Colonic mucosa (tissue), 4 donors: ENCODE results near the gene SPATA13. TPM values are rescaled to one million over a fixed set of nuclear protein-coding genes. Genes with fewer than 3 reads are reported as not detected.

Source experiments
- DNase-seq: peaks from one replicate; pipeline ENCODE4 v3.0.0-alpha.2; 2020
- H3K27ac ChIP-seq: fragments of 200-600 bp; one replicate; pipeline ENCODE4 v1.8.0; 2021
- H3K27me3 ChIP-seq: fragments of 200-600 bp; one replicate; pipeline ENCODE4 v1.8.0; 2021
- H3K36me3 ChIP-seq: fragments of 200-600 bp; one replicate; pipeline ENCODE4 v1.8.0; 2021
- H3K4me1 ChIP-seq: fragments of 200-600 bp; one replicate; pipeline ENCODE4 v1.8.0; 2021; ENCODE audit warnings: mild to moderate bottlenecking
- H3K4me3 ChIP-seq: fragments of 200-600 bp; one replicate; pipeline ENCODE4 v1.8.0; 2021
- H3K9ac ChIP-seq, 2 donors: one replicate each; pipeline ENCODE4 v1.7.0; 2013; ENCODE audit warnings: control low read depth in 2 of 2, low read depth in 2 of 2, low read length in 2 of 2
- H3K9me3 ChIP-seq: fragments of 200-600 bp; one replicate; pipeline ENCODE4 v1.8.0; 2021
- CTCF ChIP-seq: fragments of 200-600 bp; IDR thresholded peaks from one replicate; pipeline ENCODE4 v1.8.0; 2022; ENCODE audit warnings: antibody characterized with exemption, mild to moderate bottlenecking
- intact Hi-C: fragments of 100-400 bp; cut with DNase I; formaldehyde crosslinking; loops from one replicate; pipeline ENCODE4 v1.14.1; 2022
- total RNA-seq, 2 donors: library from RNA; stranded (reverse); fragmentation: NEBNext Ultra II Directional in 1 of 2; extraction: Animal tissue kit (Norgen Biotek cat#: 25700) in 1 of 2; gene quantifications; one replicate each; pipeline ENCODE4 v1.2.1, GENCODE V29; 2021
- donor health status: healthy.
- donor health status: DM: no; HTN: no; CAD: no.
- donor health status: DM: no; HTN: no; CAD: no.

The SPATA13 gene
- total RNA-seq, 2 donors from 2014 or later = 41.5 to 43.8 TPM

GRCh38 chr13:24151864-24152263 lies 8.7 kb upstream of the SPATA13 start:
- no peak overlapping the region for H3K9ac ChIP-seq
- intact Hi-C loops = no loop called here
- no peaks in the 10 kb centered on the region for H3K27me3 ChIP-seq
- no peak for TF ChIP-seq CTCF
- H3K4me1 ChIP-seq = no peaks in the 10 kb centered on the region
- no peaks in the 10 kb centered on the region for H3K9me3 ChIP-seq
- DNase-seq = no peak
- no peak overlapping the region for H3K27ac ChIP-seq
- H3K4me3 ChIP-seq = no peak overlapping the region
- H3K36me3 ChIP-seq = no peaks in the 10 kb centered on the region

- no peaks in the 10 kb centered on the region for H3K27me3 ChIP-seq
- no peak overlapping the region for H3K9ac ChIP-seq
- no peak for TF ChIP-seq CTCF
Observed at GRCh38 chr13:24152292-24153214, 8.0 kb upstream of the SPATA13 start.

GRCh38 chr13:24153347-24153746 lies 7.2 kb upstream of the SPATA13 start:
- Histone ChIP-seq H3K4me3 (no peak overlapping the region), H3K9ac (no peak overlapping the region), H3K27ac (peak overlapping the region; percentile 34), H3K4me1 (no peaks in the 10 kb centered on the region), H3K36me3 (no peaks in the 10 kb centered on the region), H3K27me3 (no peaks in the 10 kb centered on the region), H3K9me3 (no peaks in the 10 kb centered on the region)
- no peak for DNase-seq
- no peak for TF ChIP-seq CTCF
- intact Hi-C loops = no loop called here

More at GRCh38 chr13:24152292-24153214, 8.0 kb upstream of the SPATA13 start:
- Histone ChIP-seq H3K36me3 (no peaks in the 10 kb centered on the region), H3K9me3 (no peaks in the 10 kb centered on the region), H3K4me1 (no peaks in the 10 kb centered on the region), H3K4me3 (no peak overlapping the region), H3K27ac (no peak overlapping the region)
- intact Hi-C loops = no loop called here
- DNase-seq = no peak

GRCh38 chr13:24153979-24154701 lies 6.4 kb upstream of the SPATA13 start:
- Histone ChIP-seq H3K4me1 (no peaks in the 10 kb centered on the region), H3K27me3 (no peaks in the 10 kb centered on the region), H3K36me3 (no peaks in the 10 kb centered on the region), H3K9ac (no peak overlapping the region), H3K27ac (peak overlapping the region; percentile 34), H3K9me3 (no peaks in the 10 kb centered on the region), H3K4me3 (no peak overlapping the region)
- DNase-seq = no peak
- intact Hi-C loops = no loop called here
- no peak for TF ChIP-seq CTCF

- Histone ChIP-seq H3K4me1 (no peaks in the 10 kb centered on the region), H3K9ac (no peak overlapping the region), H3K9me3 (no peaks in the 10 kb centered on the region), H3K4me3 (no peak overlapping the region), H3K36me3 (no peaks in the 10 kb centered on the region), H3K27ac (no peak overlapping the region), H3K27me3 (no peaks in the 10 kb centered on the region)
- TF ChIP-seq CTCF = no peak
- intact Hi-C loops = no loop called here
- DNase-seq = no peak
Observed at GRCh38 chr13:24159357-24159756, 1.2 kb upstream of the SPATA13 start.
